Pancreas (tissue), 10 donors: ENCODE results near the gene ZNF326. TPM values are rescaled to one million over a fixed set of nuclear protein-coding genes. Genes with fewer than 3 reads are reported as not detected.

Experiments used
- ATAC-seq, 4 donors: fragments of 200-7000 bp; cut with Tn5 transposase; one replicate each; pipeline versions ENCODE4 v1.8.0 to v1.9.1; 2020; ENCODE audit warnings: mild to moderate bottlenecking in 4 of 4, moderate library complexity in 4 of 4
- DNase-seq, 6 donors: peaks; one replicate each; pipeline ENCODE4 v3.0.0-alpha.2; 2020
- FAIRE-seq: peaks from 2 replicates; lab custom pipeline; 2012; peaks lifted over from hg19 to GRCh38; lab: Jason Lieb, UNC
- H3K27ac ChIP-seq, 4 donors: fragments of 200-600 bp; sonication (generic); 1 replicate in 3 of 4; 2 replicates in 1 of 4; pipeline versions ENCODE4 v1.5.0 to v1.8.0; 2020
- H3K27me3 ChIP-seq, 4 donors: fragments of 200-600 bp; one replicate each; pipeline ENCODE4 v1.8.0; 2021
- H3K36me3 ChIP-seq, 3 donors: fragments of 200-600 bp; sonication (generic) in 1 of 3; one replicate each; pipeline versions ENCODE4 v1.5.0 to v1.8.0; 2020 to 2021
- H3K4me1 ChIP-seq, 3 donors: fragments of 200-600 bp; one replicate each; pipeline ENCODE4 v1.8.0; 2021
- H3K4me3 ChIP-seq, 4 donors: fragments of 200-600 bp; sonication (generic) in 2 of 4; one replicate each; pipeline versions ENCODE4 v1.5.0 to v1.8.0; 2020 to 2021
- H3K9me3 ChIP-seq, 4 donors: fragments of 200-600 bp; one replicate each; pipeline ENCODE4 v1.8.0; 2021
- WGBS, 2 donors: extraction: QIAGEN DNeasy Blood & Tissue Kit; methylation state at CpG; one replicate each; pipeline ENCODE4 v1.1.7; 2013; 5-methylcytosine and 5-hydroxymethylcytosine counted together
- intact Hi-C, 3 donors: fragments of 100-400 bp; cut with DNase I; formaldehyde crosslinking; loops; one replicate each; pipeline versions ENCODE4 v1.11.1 to v1.14.2; 2022
- polyA plus RNA-seq, 2 donors: library from polyadenylated mRNA; stranded (reverse); fragments of 200-250 nt; gene quantifications; one replicate each; pipeline ENCODE4 v1.2.3, GENCODE V29; 2013
- total RNA-seq, 6 donors: library from RNA; stranded (reverse); fragmentation: NEBNext Ultra II Directional in 4 of 6; extraction: Animal tissue kit (Norgen Biotek cat#: 25700) in 4 of 6; gene quantifications; one replicate each; pipeline versions ENCODE4 v1.2.1 to v1.2.4, GENCODE V29; 2021 to 2023
- TF ChIP-seq, protein P1 (sequence below), 4 donors: fragments of 200-600 bp; sonication (generic) in 3 of 4; IDR thresholded peaks; one replicate each; pipeline versions ENCODE4 v1.5.0 to v1.8.0; 2021; ENCODE audit warnings: antibody characterized with exemption in 4 of 4
- donor health status: healthy with polysubstance abuse.
- donor health status: DM: no; HTN: no; CAD: no; lungs with moderate emphysema.
- donor health status: DM: no; HTN: no; CAD: no.
- donor health status: control.
- donor health status: control.
- donor health status: Bipolar disorder and iron deficiency.
- donor health status: DM: yes; HTN: yes; CAD: no.
- donor health status: DM: no; HTN: no; CAD: no.
- donor health status: DM: no; HTN: no; CAD: no.
- donor health status: DM: yes; HTN: yes; CAD: no.

Gene ZNF326
- total and polyA plus RNA-seq, 8 donors, result 8.8 to 14.8 (median 10.6) TPM

DNA sequence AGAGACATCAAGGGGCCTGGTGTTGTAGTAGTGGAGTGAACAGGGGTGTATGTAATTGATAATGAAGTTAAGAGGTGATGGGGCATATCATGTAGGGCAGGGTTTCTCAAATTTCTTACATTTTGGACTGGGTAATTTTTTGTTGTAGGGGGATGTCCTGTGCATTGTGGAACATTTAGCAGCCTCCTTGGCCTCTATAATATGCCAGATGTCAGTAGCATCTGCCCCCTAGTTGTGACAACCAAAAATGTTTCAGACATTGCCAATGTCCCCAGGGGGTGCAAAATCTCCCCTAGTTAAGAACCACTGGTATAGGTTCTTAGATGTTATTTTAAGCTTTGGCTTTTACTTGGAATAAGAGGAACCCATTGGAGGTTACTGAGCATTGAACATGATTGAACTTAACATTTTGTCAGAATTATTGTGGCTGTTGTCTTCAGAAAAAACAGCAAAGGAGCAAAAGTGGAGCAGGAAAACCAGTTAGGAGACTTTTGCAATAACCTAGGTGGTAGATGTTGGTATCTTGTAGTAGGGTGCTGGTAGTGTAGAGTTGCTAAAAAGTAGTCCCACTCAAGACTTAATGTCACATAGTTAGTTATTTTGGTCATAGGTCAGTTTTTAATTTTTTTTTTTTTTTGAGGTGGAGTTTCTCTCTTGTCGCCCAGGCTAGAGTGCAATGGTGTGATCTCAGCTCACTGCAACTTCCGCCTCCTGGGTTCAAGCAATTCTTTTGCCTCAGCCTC is 6.2 kb downstream of the ZNF326 start:
- WGBS, 2 donors, result 97 to 100% methylated on average over 2 of the region's 2 CpGs
- DNase-seq, result no peak
- intact Hi-C loops, result no loop called here
- Histone ChIP-seq H3K4me3 (no peak overlapping the region), H3K36me3 (no peaks in the 10 kb centered on the region), H3K9me3 (no peaks in the 10 kb centered on the region), H3K4me1 (peaks cover 12 to 54% (median 33%) of the 10 kb centered on the region in 3 donors), H3K27ac (no peak overlapping the region), H3K27me3 (no peaks in the 10 kb centered on the region)
- FAIRE-seq, result no peak
- TF ChIP-seq, protein P1, sequence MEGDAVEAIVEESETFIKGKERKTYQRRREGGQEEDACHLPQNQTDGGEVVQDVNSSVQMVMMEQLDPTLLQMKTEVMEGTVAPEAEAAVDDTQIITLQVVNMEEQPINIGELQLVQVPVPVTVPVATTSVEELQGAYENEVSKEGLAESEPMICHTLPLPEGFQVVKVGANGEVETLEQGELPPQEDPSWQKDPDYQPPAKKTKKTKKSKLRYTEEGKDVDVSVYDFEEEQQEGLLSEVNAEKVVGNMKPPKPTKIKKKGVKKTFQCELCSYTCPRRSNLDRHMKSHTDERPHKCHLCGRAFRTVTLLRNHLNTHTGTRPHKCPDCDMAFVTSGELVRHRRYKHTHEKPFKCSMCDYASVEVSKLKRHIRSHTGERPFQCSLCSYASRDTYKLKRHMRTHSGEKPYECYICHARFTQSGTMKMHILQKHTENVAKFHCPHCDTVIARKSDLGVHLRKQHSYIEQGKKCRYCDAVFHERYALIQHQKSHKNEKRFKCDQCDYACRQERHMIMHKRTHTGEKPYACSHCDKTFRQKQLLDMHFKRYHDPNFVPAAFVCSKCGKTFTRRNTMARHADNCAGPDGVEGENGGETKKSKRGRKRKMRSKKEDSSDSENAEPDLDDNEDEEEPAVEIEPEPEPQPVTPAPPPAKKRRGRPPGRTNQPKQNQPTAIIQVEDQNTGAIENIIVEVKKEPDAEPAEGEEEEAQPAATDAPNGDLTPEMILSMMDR (IDR thresholded peaks at IDR 0.05), result no peak
- ATAC-seq, result no peak

DNA sequence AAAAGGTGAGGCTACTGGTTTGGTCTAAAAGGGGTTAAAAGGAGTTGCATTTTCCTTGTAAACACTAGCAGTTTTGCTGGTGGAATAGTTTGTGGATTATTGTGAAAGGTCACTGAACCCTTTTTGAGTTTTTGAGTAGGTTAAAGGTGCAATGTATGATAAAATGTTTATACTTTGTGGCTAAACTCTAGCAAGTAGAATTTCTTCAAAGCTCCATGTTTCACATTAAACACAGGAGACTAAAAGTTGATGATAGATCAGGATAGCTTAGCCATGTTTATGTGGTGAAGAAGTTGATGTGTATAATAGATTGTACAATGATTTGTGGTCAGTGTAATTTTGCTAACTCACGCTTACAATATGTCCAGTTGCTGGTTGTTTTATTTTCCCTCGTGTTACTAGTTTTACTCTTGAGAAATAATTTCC is 13.1 kb downstream of the ZNF326 start:
- Histone ChIP-seq H3K27me3 (no peaks in the 10 kb centered on the region), H3K36me3 (peaks cover 0 to 25% (median 13%) of the 10 kb centered on the region in 3 donors), H3K4me3 (no peak overlapping the region), H3K27ac (no peak overlapping the region), H3K9me3 (no peaks in the 10 kb centered on the region), H3K4me1 (peaks cover 5 to 14% (median 6%) of the 10 kb centered on the region in 3 donors)
- no peak for ATAC-seq
- intact Hi-C loops, result no loop called here
- 68 to 78% methylated on average over 2 of the region's 2 CpGs for WGBS, 2 donors
- TF ChIP-seq, protein P1 (IDR thresholded peaks at IDR 0.05), result no peak
- FAIRE-seq, result no peak
- no peak for DNase-seq

DNA sequence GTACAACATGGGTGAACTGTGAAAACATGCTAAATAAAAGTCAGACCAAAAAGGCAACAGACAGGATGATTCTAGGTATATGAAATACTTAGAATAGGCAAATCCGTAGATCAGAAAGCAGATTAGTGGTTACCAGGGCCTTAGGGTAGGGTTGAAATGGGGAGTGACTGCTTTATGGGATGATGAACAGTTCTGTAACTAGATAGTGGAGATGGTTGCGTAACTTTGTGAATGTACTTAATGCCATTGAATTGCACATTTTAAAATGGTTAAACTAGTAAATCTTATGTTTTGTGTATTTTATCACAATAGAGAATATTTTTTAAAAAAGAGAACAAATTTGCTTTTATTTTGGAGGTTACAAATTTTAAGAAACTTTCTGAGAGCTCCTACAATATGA is 17.4 kb downstream of the ZNF326 start:
- H3K4me3 ChIP-seq, result no peak overlapping the region
- H3K4me1 ChIP-seq, result peaks cover 0 to 9% (median 0%) of the 10 kb centered on the region in 3 donors
- intact Hi-C loops, result no loop called here
- DNase-seq (no peak), FAIRE-seq (no peak), ATAC-seq (no peak)
- H3K27me3 ChIP-seq, result no peaks in the 10 kb centered on the region
- no peak overlapping the region for H3K27ac ChIP-seq
- H3K9me3 ChIP-seq, result no peaks in the 10 kb centered on the region
- 98 to 99% methylated on average over 2 of the region's 2 CpGs for WGBS, 2 donors
- H3K36me3 ChIP-seq, result peaks cover 5 to 50% (median 25%) of the 10 kb centered on the region in 3 donors
- TF ChIP-seq, protein P1 (IDR thresholded peaks at IDR 0.05), result no peak

DNA sequence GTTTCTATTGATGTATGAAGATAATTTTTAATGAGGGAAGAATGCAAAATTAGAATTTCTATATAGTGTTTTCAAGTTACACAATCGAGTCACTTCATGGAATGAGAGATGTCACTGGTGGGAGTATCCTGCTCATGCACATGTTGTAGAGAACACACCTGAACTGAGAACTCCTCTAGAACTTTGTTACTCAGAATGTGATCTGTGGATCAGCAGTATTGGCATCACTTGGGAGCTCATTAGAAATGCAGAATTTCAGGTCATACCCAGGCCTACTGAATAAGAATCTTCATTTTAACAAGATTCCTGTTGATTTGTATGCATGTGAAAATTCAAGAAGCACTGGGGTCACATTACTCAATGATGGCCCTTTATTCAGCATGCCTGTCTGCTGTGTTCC is 28.8 kb downstream of the ZNF326 start:
- ATAC-seq (no peak), FAIRE-seq (no peak), DNase-seq (no peak)
- peaks cover 0 to 74% (median 19%) of the 10 kb centered on the region in 3 donors for H3K36me3 ChIP-seq
- no peak overlapping the region for H3K4me3 ChIP-seq
- no peaks in the 10 kb centered on the region for H3K27me3 ChIP-seq
- intact Hi-C loops, result no loop called here
- H3K9me3 ChIP-seq, result no peaks in the 10 kb centered on the region
- no peaks in the 10 kb centered on the region for H3K4me1 ChIP-seq
- WGBS, 2 donors, result 97 to 99% methylated on average over 1 of the region's 1 CpG
- H3K27ac ChIP-seq, result no peak overlapping the region
- TF ChIP-seq, protein P1 (IDR thresholded peaks at IDR 0.05), result no peak

DNA sequence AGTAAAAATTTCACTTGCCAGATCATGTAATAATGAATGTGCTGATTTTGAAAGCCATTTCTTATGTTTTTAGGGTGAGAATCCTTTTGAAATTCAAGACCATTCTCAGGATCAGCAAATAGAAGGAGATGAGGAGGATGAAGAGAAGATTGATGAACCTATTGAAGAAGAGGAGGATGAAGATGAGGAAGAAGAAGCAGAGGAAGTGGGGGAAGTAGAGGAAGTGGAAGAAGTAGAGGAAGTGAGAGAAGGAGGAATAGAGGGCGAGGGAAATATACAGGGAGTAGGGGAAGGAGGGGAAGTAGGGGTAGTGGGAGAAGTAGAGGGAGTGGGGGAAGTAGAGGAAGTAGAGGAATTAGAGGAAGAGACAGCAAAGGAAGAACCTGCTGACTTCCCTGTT is 32.4 kb downstream of the ZNF326 start:
- H3K9me3 ChIP-seq, result no peaks in the 10 kb centered on the region
- no peak for ATAC-seq
- H3K4me3 ChIP-seq, result no peak overlapping the region
- TF ChIP-seq, protein P1 (IDR thresholded peaks at IDR 0.05), result no peak
- H3K27ac ChIP-seq, result no peak overlapping the region
- no peak for FAIRE-seq
- 92 to 95% methylated on average over 1 of the region's 1 CpG for WGBS, 2 donors
- intact Hi-C loops, result no loop called here
- peaks cover 0 to 56% (median 17%) of the 10 kb centered on the region in 3 donors for H3K36me3 ChIP-seq
- H3K4me1 ChIP-seq, result no peaks in the 10 kb centered on the region
- H3K27me3 ChIP-seq, result no peaks in the 10 kb centered on the region
- DNase-seq, result no peak
